ENCODE data around the gene SCAMP4. TPM values are rescaled to one million over a fixed set of nuclear protein-coding genes. Genes with fewer than 3 reads are reported as not detected.

Gene SCAMP4
- total and polyA plus RNA-seq, 7 experiments from 2014 or later = 11.8 to 35.5 (median 19.7) TPM

DNA sequence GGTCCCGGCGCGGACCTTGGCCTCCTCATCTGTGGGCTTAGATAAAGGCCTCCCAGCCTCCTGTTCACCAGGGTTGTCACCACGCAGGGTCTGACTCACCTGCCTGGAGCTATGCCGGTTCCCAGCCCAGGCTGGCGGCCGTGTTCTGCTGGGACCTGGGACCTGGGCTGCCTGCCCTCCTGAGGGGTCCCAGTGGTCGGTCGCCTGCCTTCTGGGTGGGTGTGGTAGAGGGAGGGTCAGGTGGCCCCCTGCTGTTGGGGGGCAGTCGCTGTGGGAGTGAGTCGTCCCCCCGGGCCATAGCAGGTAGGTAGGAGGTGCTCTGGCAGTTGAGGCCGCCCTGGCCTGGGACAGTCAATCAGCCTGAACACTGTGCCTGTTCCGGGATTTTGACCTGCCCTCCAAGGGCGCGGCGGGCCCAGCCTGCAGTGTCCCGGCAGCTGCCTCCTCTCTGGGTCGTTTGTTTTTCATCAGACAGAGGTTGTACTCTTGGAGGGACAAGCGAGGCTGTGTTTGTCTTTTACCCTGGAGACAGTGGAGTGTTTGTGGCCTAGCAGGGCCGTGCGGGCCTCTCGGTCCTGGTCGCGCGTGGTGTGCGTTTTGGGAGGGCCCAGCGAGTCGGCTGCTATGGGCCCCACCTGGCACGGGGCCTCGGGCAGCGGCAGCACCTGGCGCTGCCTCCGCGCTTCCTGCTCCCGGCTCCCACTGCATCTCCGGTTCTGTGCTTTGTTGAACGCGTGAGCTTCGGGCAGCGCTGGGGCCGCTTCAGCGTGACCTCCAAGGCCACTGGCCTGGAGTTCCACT, 2.6 kb downstream of the SCAMP4 start:
- Mint-ChIP-seq H3K36me3 (peaks cover 0 to 4% (median 0%) of the 10 kb centered on the region in 5 donors), H3K27ac (no peak overlapping the region), H3K4me3 (peak overlapping the region in 1 of 10 donors; percentile 50), H3K9me3 (peaks cover 0 to 2% (median 0%) of the 10 kb centered on the region in 11 donors), H3K4me1 (peaks cover 15 to 56% (median 38%) of the 10 kb centered on the region in 7 donors), H3K27me3 (no peaks in the 10 kb centered on the region)
- Histone ChIP-seq H3K9me3 (ENCODE audit: control insufficient read depth in 2 of 3, low read length in 3 of 3) (no peaks in the 10 kb centered on the region), H3K4me1 (ENCODE audit: control insufficient read depth in 2 of 2, insufficient read depth in 2 of 2, low read length in 2 of 2) (peaks cover 10% of the 10 kb centered on the region in 2 donors), H3K4me3 (ENCODE audit: low read length) (no peak overlapping the region), H3K27ac (ENCODE audit: low read depth, low read length) (no peak overlapping the region), H3K36me3 (ENCODE audit: control insufficient read depth in 2 of 3, insufficient read depth in 3 of 3, low read length in 3 of 3) (peaks cover 0 to 8% (median 0%) of the 10 kb centered on the region in 3 experiments), H3K27me3 (ENCODE audit: control insufficient read depth in 2 of 2, insufficient read depth in 2 of 2, low read length in 2 of 2) (no peaks in the 10 kb centered on the region)
- ATAC-seq (no peak), DNase-seq (no peak)
- POLR2A ChIA-PET = interaction anchor here (0.5 to 2.3 kb wide), 2 partner anchors 16 to 32 kb away, joined by 5 read pairs; no protein-coding TSS in a partner anchor
- CTCF ChIA-PET = no interaction called here
- intact Hi-C loops (cut with micrococcal nuclease) = no loop called here

DNA sequence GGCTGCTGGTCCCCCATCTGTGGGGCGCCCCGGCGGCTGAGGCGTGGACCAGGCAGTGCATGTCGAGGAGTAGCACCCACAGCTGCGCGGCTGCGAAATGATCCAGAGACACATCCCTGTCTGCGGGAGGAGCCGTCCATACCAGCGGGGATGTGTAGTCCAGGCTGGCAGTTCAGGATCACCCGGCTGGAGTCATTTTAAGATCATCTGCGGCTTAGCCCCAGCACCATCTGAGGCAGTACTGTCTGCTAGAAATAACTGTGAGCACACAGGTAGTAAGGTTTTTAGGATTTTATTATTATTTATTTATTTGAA, 3.1 kb downstream of the SCAMP4 start:
- peaks cover 11 to 51% (median 32%) of the 10 kb centered on the region in 7 donors for H3K4me1 Mint-ChIP-seq
- Histone ChIP-seq H3K27me3 (ENCODE audit: control insufficient read depth in 2 of 2, insufficient read depth in 2 of 2, low read length in 2 of 2) (no peaks in the 10 kb centered on the region), H3K27ac (ENCODE audit: low read depth, low read length) (no peak overlapping the region), H3K36me3 (ENCODE audit: control insufficient read depth in 2 of 3, insufficient read depth in 3 of 3, low read length in 3 of 3) (peaks cover 0 to 14% (median 0%) of the 10 kb centered on the region in 3 experiments), H3K9me3 (ENCODE audit: control insufficient read depth in 2 of 3, low read length in 3 of 3) (no peaks in the 10 kb centered on the region), H3K4me1 (ENCODE audit: control insufficient read depth in 2 of 2, insufficient read depth in 2 of 2, low read length in 2 of 2) (peaks cover 10% of the 10 kb centered on the region in 2 donors), H3K4me3 (ENCODE audit: low read length) (no peak overlapping the region)
- DNase-seq (no peak), ATAC-seq (no peak)
- no peaks in the 10 kb centered on the region for H3K27me3 Mint-ChIP-seq
- ChIA-PET CTCF (no interaction called here), POLR2A (interaction anchor here (0.6 to 1.3 kb wide), 2 partner anchors 11 to 33 kb away, joined by 3 to 8 read pairs; no protein-coding TSS in a partner anchor)
- H3K9me3 Mint-ChIP-seq = peaks cover 0 to 2% (median 0%) of the 10 kb centered on the region in 11 donors
- H3K4me3 Mint-ChIP-seq = no peak overlapping the region
- H3K36me3 Mint-ChIP-seq = peaks cover 0 to 4% (median 1%) of the 10 kb centered on the region in 5 donors
- no peak overlapping the region for H3K27ac Mint-ChIP-seq
- intact Hi-C loops (cut with micrococcal nuclease) = no loop called here

DNA sequence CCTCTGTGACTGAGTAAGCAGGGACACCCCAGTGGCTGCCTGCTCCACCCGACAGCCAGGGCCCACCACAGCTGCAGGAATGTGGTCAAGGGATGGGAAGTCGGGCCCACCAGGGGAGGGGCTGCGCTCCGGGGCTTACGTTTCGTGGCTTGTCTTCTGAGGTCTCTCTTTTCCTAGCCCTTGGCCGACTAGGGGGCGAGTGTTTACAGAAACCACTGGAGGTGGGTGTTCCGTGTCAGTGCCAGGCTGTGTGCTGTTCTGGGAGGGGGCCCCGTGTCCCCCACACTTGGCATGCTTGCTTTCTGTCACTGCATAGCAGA, 4.5 kb downstream of the SCAMP4 start:
- Mint-ChIP-seq H3K4me1 (peaks cover 6 to 37% (median 20%) of the 10 kb centered on the region in 7 donors), H3K4me3 (peak overlapping the region in 1 of 10 donors; percentile 23), H3K9me3 (peaks cover 0 to 2% (median 0%) of the 10 kb centered on the region in 11 donors), H3K27me3 (no peaks in the 10 kb centered on the region), H3K36me3 (peaks cover 0 to 4% (median 2%) of the 10 kb centered on the region in 5 donors), H3K27ac (peak overlapping the region in 1 of 9 donors; percentile 60)
- DNase-seq (no peak), ATAC-seq (no peak)
- POLR2A ChIA-PET = interaction anchor here (1.3 kb wide), 1 partner anchor 35 kb away, joined by 3 read pairs; no protein-coding TSS in a partner anchor
- Histone ChIP-seq H3K4me3 (ENCODE audit: low read length) (no peak overlapping the region), H3K27ac (ENCODE audit: low read depth, low read length) (no peak overlapping the region), H3K27me3 (ENCODE audit: control insufficient read depth in 2 of 2, insufficient read depth in 2 of 2, low read length in 2 of 2) (no peaks in the 10 kb centered on the region), H3K36me3 (ENCODE audit: control insufficient read depth in 2 of 3, insufficient read depth in 3 of 3, low read length in 3 of 3) (peaks cover 0 to 23% (median 0%) of the 10 kb centered on the region in 3 experiments), H3K9me3 (ENCODE audit: control insufficient read depth in 2 of 3, low read length in 3 of 3) (no peaks in the 10 kb centered on the region), H3K4me1 (ENCODE audit: control insufficient read depth in 2 of 2, insufficient read depth in 2 of 2, low read length in 2 of 2) (peaks cover 6 to 7% of the 10 kb centered on the region in 2 donors)
- intact Hi-C loops (cut with micrococcal nuclease) = no loop called here
- CTCF ChIA-PET = interaction anchor here (0.6 kb wide), 1 partner anchor 20 kb away, joined by 3 read pairs; no protein-coding TSS in a partner anchor

DNA sequence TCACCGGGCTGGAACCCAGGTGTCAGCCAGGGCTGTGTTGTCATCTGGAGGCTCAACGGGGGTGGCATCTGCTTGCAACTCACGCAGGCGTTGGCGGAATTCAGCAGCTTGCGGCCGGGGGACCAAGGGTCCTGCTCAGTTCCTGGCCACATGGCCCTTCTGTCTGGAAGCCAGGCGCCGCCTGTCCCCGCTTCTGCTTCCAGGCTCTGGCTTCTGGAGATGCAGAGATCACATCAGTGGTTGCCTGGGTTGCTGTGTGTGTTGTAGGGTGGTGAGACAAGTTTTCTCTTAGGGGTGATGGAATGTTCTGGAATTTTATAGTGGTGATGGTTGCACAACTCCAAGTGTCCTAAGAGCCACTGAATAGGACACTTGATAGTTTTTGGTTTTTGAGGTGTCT, 5.0 kb downstream of the SCAMP4 start:
- Mint-ChIP-seq H3K27me3 (no peaks in the 10 kb centered on the region), H3K4me1 (peaks cover 6 to 32% (median 20%) of the 10 kb centered on the region in 7 donors), H3K36me3 (peaks cover 0 to 4% (median 2%) of the 10 kb centered on the region in 5 donors), H3K4me3 (peak overlapping the region in 5 of 10 donors; percentile 11 to 42 (median 29)), H3K27ac (peak overlapping the region in 5 of 9 donors; percentile 33 to 74 (median 60)), H3K9me3 (peaks cover 0 to 2% (median 0%) of the 10 kb centered on the region in 11 donors)
- no peak overlapping the region for H3K27ac ChIP-seq (ENCODE audit: low read depth, low read length)
- H3K9me3 ChIP-seq (ENCODE audit: control insufficient read depth in 2 of 3, low read length in 3 of 3) = no peaks in the 10 kb centered on the region
- H3K4me3 ChIP-seq (ENCODE audit: low read length) = no peak overlapping the region
- no peak for DNase-seq
- H3K36me3 ChIP-seq (ENCODE audit: control insufficient read depth in 2 of 3, insufficient read depth in 3 of 3, low read length in 3 of 3) = peaks cover 0 to 23% (median 0%) of the 10 kb centered on the region in 3 experiments
- intact Hi-C loops (cut with micrococcal nuclease) = no loop called here
- ATAC-seq = no peak
- peaks cover 4 to 6% of the 10 kb centered on the region in 2 donors for H3K4me1 ChIP-seq (ENCODE audit: control insufficient read depth in 2 of 2, insufficient read depth in 2 of 2, low read length in 2 of 2)
- CTCF ChIA-PET = interaction anchor here (0.6 kb wide), 1 partner anchor 19 kb away, joined by 3 read pairs; no protein-coding TSS in a partner anchor
- POLR2A ChIA-PET = no interaction called here
- no peaks in the 10 kb centered on the region for H3K27me3 ChIP-seq (ENCODE audit: control insufficient read depth in 2 of 2, insufficient read depth in 2 of 2, low read length in 2 of 2)

DNA sequence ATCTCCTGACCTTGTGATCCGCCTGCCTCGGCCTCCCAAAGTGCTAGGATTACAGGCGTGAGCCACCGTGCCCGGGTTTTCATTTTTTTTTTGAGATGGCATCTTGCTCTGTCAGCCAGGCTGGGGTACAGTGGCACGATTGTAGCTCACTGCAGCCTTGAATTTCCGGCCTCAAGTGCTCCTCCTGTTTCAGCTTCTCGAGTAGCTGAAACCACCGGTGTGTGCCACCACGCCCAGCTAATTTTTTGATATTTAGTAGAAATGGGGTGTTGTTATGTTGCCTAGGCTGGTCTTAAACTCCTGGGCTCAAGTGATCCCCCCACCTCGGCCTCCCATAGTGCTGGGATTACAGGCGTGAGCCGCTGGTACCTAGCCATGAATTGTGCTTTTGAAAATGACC, 5.9 kb downstream of the SCAMP4 start:
- ChIA-PET POLR2A (no interaction called here), CTCF (no interaction called here)
- Histone ChIP-seq H3K36me3 (ENCODE audit: control insufficient read depth in 2 of 3, insufficient read depth in 3 of 3, low read length in 3 of 3) (peaks cover 0 to 23% (median 0%) of the 10 kb centered on the region in 3 experiments), H3K9me3 (ENCODE audit: control insufficient read depth in 2 of 3, low read length in 3 of 3) (no peaks in the 10 kb centered on the region), H3K4me1 (ENCODE audit: control insufficient read depth in 2 of 2, insufficient read depth in 2 of 2, low read length in 2 of 2) (peaks cover 0 to under 1% of the 10 kb centered on the region in 2 donors), H3K27me3 (ENCODE audit: control insufficient read depth in 2 of 2, insufficient read depth in 2 of 2, low read length in 2 of 2) (no peaks in the 10 kb centered on the region), H3K27ac (ENCODE audit: low read depth, low read length) (no peak overlapping the region), H3K4me3 (ENCODE audit: low read length) (no peak overlapping the region)
- Mint-ChIP-seq H3K4me3 (no peak overlapping the region), H3K9me3 (no peaks in the 10 kb centered on the region), H3K27ac (peak overlapping the region in 1 of 9 donors; percentile 31), H3K36me3 (peaks cover 0 to 4% (median 2%) of the 10 kb centered on the region in 5 donors), H3K27me3 (no peaks in the 10 kb centered on the region), H3K4me1 (peaks cover 6 to 26% (median 15%) of the 10 kb centered on the region in 7 donors)
- ATAC-seq (no peak), DNase-seq (no peak)
- intact Hi-C loops (cut with micrococcal nuclease) = no loop called here

DNA sequence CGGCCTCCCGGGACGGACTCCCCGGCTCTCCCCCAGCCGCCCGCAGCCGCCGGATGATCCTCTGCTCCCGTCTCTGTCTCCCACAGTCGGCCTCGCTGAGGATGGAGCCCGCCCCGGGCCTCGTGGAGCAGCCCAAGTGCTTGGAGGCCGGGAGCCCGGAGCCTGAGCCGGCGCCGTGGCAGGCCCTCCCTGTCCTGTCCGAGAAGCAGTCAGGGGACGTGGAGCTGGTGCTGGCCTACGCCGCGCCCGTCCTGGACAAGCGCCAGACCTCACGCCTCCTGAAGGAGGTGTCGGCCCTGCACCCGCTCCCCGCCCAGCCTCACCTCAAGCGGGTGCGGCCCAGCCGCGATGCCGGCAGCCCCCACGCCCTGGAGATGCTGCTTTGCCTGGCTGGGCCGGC, 6.8 kb downstream of the SCAMP4 start:
- H3K36me3 ChIP-seq (ENCODE audit: control insufficient read depth in 2 of 3, insufficient read depth in 3 of 3, low read length in 3 of 3) = peaks cover 0 to 23% (median 0%) of the 10 kb centered on the region in 3 experiments
- intact Hi-C loops (cut with micrococcal nuclease) = no loop called here
- H3K9me3 ChIP-seq (ENCODE audit: control insufficient read depth in 2 of 3, low read length in 3 of 3) = no peaks in the 10 kb centered on the region
- H3K4me1 Mint-ChIP-seq = peaks cover 6 to 24% (median 15%) of the 10 kb centered on the region in 7 donors
- POLR2A ChIA-PET = no interaction called here
- no peaks in the 10 kb centered on the region for H3K4me1 ChIP-seq (ENCODE audit: control insufficient read depth in 2 of 2, insufficient read depth in 2 of 2, low read length in 2 of 2)
- CTCF ChIA-PET = no interaction called here
- ATAC-seq (no peak), DNase-seq (no peak)
- H3K9me3 Mint-ChIP-seq = no peaks in the 10 kb centered on the region
- no peak overlapping the region for H3K27ac Mint-ChIP-seq
- H3K27ac ChIP-seq (ENCODE audit: low read depth, low read length) = no peak overlapping the region
- peaks cover 0 to 4% (median 2%) of the 10 kb centered on the region in 5 donors for H3K36me3 Mint-ChIP-seq
- no peak overlapping the region for H3K4me3 ChIP-seq (ENCODE audit: low read length)
- no peaks in the 10 kb centered on the region for H3K27me3 Mint-ChIP-seq
- H3K4me3 Mint-ChIP-seq = no peak overlapping the region
- H3K27me3 ChIP-seq (ENCODE audit: control insufficient read depth in 2 of 2, insufficient read depth in 2 of 2, low read length in 2 of 2) = no peaks in the 10 kb centered on the region
